Activated CD4-positive, alpha-beta memory T cell treated with anti-CD3 and anti-CD28 coated beads, Interleukin-2, amount 10 ng/mL, durations not matched to agents 7 days and 5 days (primary cell): ENCODE results near the gene PHACTR2. TPM values are rescaled to one million over a fixed set of nuclear protein-coding genes. Genes with fewer than 3 reads are reported as not detected.
A peak's percentile ranks its signal among the peaks of the same experiment; 100 is the strongest.

Source experiments
- CTCF ChIA-PET: fragments of 350-600 bp; sonication (Branson Sonifier 250); formaldehyde crosslinking; loops from one replicate; lab custom pipeline; 2021; ENCODE audit warnings: antibody characterized with exemption, inconsistent platforms; lab: Charles Lee
- POLR2A ChIA-PET: fragments of 350-600 bp; sonication (Branson Sonifier 250); formaldehyde crosslinking; loops from one replicate; lab custom pipeline; 2021; ENCODE audit warnings: antibody characterized with exemption; lab: Charles Lee
- DNase-seq: peaks from one replicate; pipeline ENCODE4 v3.0.0-alpha.2; 2020
- H3K27ac Mint-ChIP-seq: one replicate; pipeline ENCODE4 v1.8.0; 2021; ENCODE audit warnings: mild to moderate bottlenecking, mixed read lengths
- H3K27me3 Mint-ChIP-seq: one replicate; pipeline ENCODE4 v1.8.0; 2021; ENCODE audit warnings: mixed read lengths
- H3K36me3 Mint-ChIP-seq: one replicate; pipeline ENCODE4 v1.8.0; 2021; ENCODE audit warnings: low read depth, mixed read lengths
- H3K4me1 Mint-ChIP-seq: one replicate; pipeline ENCODE4 v1.8.0; 2021; ENCODE audit warnings: mixed read lengths
- H3K4me3 Mint-ChIP-seq: one replicate; pipeline ENCODE4 v1.8.0; 2021; ENCODE audit warnings: mild to moderate bottlenecking, mixed read lengths
- H3K9me3 Mint-ChIP-seq: one replicate; pipeline ENCODE4 v1.8.0; 2021; ENCODE audit warnings: mixed read lengths
- total RNA-seq, 2 experiments: library from RNA; stranded (reverse); gene quantifications; one replicate each; pipeline ENCODE4 v1.2.3, GENCODE V29; 2021

PHACTR2 gene
- total RNA-seq, 2 experiments from 2014 or later = 41.5 to 46.3 TPM

GRCh38 chr6:143679041-143679440 lies 1.3 kb downstream of the PHACTR2 start:
- Mint-ChIP-seq H3K27ac (no peak overlapping the region), H3K36me3 (peaks cover 10% of the 10 kb centered on the region), H3K27me3 (peaks cover 7% of the 10 kb centered on the region), H3K4me3 (peak overlapping the region; percentile 64), H3K4me1 (peaks cover 3% of the 10 kb centered on the region), H3K9me3 (peaks cover 6% of the 10 kb centered on the region)
- ChIA-PET CTCF (no interaction called here), POLR2A (interaction anchor here (1.1 kb wide), 1 partner anchor 168 kb away, joined by 4 read pairs; the partner anchor contains the start of gene FUCA2)
- no peak for DNase-seq

- no peak overlapping the region for H3K4me3 Mint-ChIP-seq
- peaks cover 3% of the 10 kb centered on the region for H3K4me1 Mint-ChIP-seq
- peaks cover 7% of the 10 kb centered on the region for H3K27me3 Mint-ChIP-seq
- DNase-seq = no peak
- peaks cover 7% of the 10 kb centered on the region for H3K9me3 Mint-ChIP-seq
- CTCF ChIA-PET = no interaction called here
- POLR2A ChIA-PET = no interaction called here
- H3K27ac Mint-ChIP-seq = no peak overlapping the region
- H3K36me3 Mint-ChIP-seq = peaks cover 10% of the 10 kb centered on the region
Observed at GRCh38 chr6:143680141-143680540, 2.4 kb downstream of the PHACTR2 start.

- ChIA-PET POLR2A (no interaction called here), CTCF (no interaction called here)
- peaks cover 10% of the 10 kb centered on the region for H3K36me3 Mint-ChIP-seq
- H3K27ac Mint-ChIP-seq = no peak overlapping the region
- H3K9me3 Mint-ChIP-seq = peaks cover 7% of the 10 kb centered on the region
- peaks cover 3% of the 10 kb centered on the region for H3K4me1 Mint-ChIP-seq
- DNase-seq = no peak
- H3K27me3 Mint-ChIP-seq = peaks cover 7% of the 10 kb centered on the region
- H3K4me3 Mint-ChIP-seq = no peak overlapping the region
Observed at GRCh38 chr6:143682805-143683204, 5.0 kb downstream of the PHACTR2 start.

DNA sequence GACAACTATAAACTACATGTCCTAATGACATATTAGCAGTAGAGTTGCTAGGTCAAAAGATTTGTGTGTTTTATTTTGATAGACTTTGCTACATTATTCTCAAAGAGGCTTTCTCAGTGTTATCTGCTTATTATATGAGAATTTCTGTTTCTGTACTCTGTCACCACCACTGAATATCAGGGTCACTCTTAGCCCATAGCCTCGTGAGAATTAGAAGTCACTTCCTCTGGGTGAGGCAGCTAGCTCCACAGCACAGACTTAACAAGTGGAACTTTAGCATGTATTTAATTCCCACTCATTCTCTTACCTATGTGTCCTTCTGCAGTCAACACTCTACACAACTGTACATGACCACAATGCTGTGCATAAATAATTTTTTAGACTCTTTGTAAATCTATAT lies 6.7 kb downstream of the PHACTR2 start:
- peaks cover 10% of the 10 kb centered on the region for H3K36me3 Mint-ChIP-seq
- H3K9me3 Mint-ChIP-seq = peaks cover 7% of the 10 kb centered on the region
- ChIA-PET CTCF (no interaction called here), POLR2A (no interaction called here)
- no peaks in the 10 kb centered on the region for H3K4me1 Mint-ChIP-seq
- no peak overlapping the region for H3K4me3 Mint-ChIP-seq
- no peak for DNase-seq
- H3K27ac Mint-ChIP-seq = no peak overlapping the region
- no peaks in the 10 kb centered on the region for H3K27me3 Mint-ChIP-seq

DNA sequence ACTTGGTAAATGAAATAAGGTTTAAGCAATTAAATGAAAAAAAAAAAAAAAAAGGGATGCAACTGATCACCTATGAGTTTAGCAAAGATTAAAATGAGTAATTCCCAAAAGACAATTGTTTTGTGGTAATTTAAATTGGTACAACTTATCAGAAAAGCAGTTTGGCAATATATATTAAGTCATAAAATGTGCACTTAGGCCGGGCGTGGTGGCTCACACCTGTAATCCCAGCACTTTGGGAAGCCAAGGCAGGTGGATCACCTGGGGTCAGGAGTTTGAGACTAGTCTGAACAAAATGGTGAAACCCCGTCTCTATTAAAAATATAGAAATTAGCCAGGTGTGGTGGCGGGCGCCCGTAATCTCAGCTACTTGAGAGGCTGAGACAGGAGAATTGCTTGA lies 7.9 kb downstream of the PHACTR2 start:
- POLR2A ChIA-PET = no interaction called here
- CTCF ChIA-PET = no interaction called here
- H3K4me1 Mint-ChIP-seq = peaks cover 4% of the 10 kb centered on the region

GRCh38 chr6:143687591-143687990 lies 9.8 kb downstream of the PHACTR2 start:
- no peak overlapping the region for H3K4me3 Mint-ChIP-seq
- no peaks in the 10 kb centered on the region for H3K27me3 Mint-ChIP-seq
- H3K4me1 Mint-ChIP-seq = peaks cover 4% of the 10 kb centered on the region
- H3K36me3 Mint-ChIP-seq = peaks cover 7% of the 10 kb centered on the region
- peaks cover 3% of the 10 kb centered on the region for H3K9me3 Mint-ChIP-seq
- ChIA-PET POLR2A (no interaction called here), CTCF (no interaction called here)
- no peak overlapping the region for H3K27ac Mint-ChIP-seq
- no peak for DNase-seq

More for the DNA sequence above, 7.9 kb downstream of the PHACTR2 start:
- peaks cover 7% of the 10 kb centered on the region for H3K9me3 Mint-ChIP-seq
- DNase-seq = no peak
- no peak overlapping the region for H3K27ac Mint-ChIP-seq
- H3K27me3 Mint-ChIP-seq = no peaks in the 10 kb centered on the region
- H3K36me3 Mint-ChIP-seq = peaks cover 8% of the 10 kb centered on the region
- no peak overlapping the region for H3K4me3 Mint-ChIP-seq

- H3K36me3 Mint-ChIP-seq = peaks cover 4% of the 10 kb centered on the region
- H3K4me3 Mint-ChIP-seq = no peak overlapping the region
- H3K4me1 Mint-ChIP-seq = peaks cover 4% of the 10 kb centered on the region
- no peaks in the 10 kb centered on the region for H3K27me3 Mint-ChIP-seq
- H3K9me3 Mint-ChIP-seq = peaks cover 2% of the 10 kb centered on the region
- CTCF ChIA-PET = no interaction called here
- DNase-seq = no peak
- POLR2A ChIA-PET = no interaction called here
- H3K27ac Mint-ChIP-seq = no peak overlapping the region
Observed at GRCh38 chr6:143688681-143689080, 10.9 kb downstream of the PHACTR2 start.

DNA sequence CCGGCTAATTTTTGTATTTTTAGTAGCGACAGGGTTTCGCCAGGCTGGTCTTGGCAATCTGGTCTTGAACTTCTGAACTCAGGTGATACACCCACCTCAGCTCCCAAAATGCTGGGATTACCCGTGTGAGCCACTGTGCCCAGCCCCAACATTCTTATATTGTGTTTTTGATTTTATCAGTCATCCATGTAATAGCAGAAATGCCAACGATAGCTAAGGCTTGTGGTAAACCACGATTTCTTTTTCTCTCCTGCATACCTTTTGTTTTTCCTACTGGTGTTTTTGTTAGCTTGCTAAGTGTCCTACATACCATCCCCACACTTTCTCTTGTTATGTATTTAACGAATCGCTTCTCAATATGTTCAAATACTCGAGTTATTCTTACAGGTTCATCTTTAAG lies 12.1 kb downstream of the PHACTR2 start:
- H3K9me3 Mint-ChIP-seq = no peaks in the 10 kb centered on the region
- H3K27ac Mint-ChIP-seq = no peak overlapping the region
- no peak for DNase-seq
- no peaks in the 10 kb centered on the region for H3K27me3 Mint-ChIP-seq
- CTCF ChIA-PET = no interaction called here
- POLR2A ChIA-PET = no interaction called here
- H3K4me3 Mint-ChIP-seq = no peak overlapping the region
- H3K4me1 Mint-ChIP-seq = peaks cover 6% of the 10 kb centered on the region
- peaks cover 3% of the 10 kb centered on the region for H3K36me3 Mint-ChIP-seq

DNA sequence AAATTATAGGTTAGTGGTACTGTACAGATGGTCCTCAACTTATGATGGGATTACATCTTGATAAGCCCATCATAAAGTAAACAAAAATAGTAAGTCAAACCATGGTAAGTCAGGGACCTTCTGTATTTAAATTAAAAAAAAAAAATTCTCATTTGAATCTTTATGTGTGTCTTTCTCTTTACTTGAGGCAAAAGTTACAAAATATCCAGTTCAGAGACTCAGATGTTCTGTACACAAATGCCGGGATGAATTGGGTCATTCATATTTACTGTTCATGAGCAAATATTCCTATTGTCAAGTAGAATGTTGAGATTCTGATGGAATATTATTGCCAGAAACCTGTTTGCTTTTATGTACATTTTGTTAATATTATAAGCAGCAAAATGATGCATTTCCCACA lies 13.4 kb downstream of the PHACTR2 start:
- ChIA-PET CTCF (no interaction called here), POLR2A (no interaction called here)
- Mint-ChIP-seq H3K36me3 (peaks cover 3% of the 10 kb centered on the region), H3K27me3 (no peaks in the 10 kb centered on the region), H3K9me3 (no peaks in the 10 kb centered on the region), H3K4me3 (no peak overlapping the region), H3K4me1 (peaks cover 8% of the 10 kb centered on the region), H3K27ac (no peak overlapping the region)
- DNase-seq = no peak

- Mint-ChIP-seq H3K9me3 (no peaks in the 10 kb centered on the region), H3K27ac (no peak overlapping the region), H3K4me1 (peaks cover 8% of the 10 kb centered on the region), H3K36me3 (peaks cover 3% of the 10 kb centered on the region), H3K4me3 (no peak overlapping the region), H3K27me3 (no peaks in the 10 kb centered on the region)
- no peak for DNase-seq
- POLR2A ChIA-PET = no interaction called here
- CTCF ChIA-PET = no interaction called here
Observed at GRCh38 chr6:143691900-143692636, 14.3 kb downstream of the PHACTR2 start.

GRCh38 chr6:143692696-143693095 lies 14.9 kb downstream of the PHACTR2 start:
- CTCF ChIA-PET = no interaction called here
- Mint-ChIP-seq H3K27ac (no peak overlapping the region), H3K27me3 (no peaks in the 10 kb centered on the region)

DNA sequence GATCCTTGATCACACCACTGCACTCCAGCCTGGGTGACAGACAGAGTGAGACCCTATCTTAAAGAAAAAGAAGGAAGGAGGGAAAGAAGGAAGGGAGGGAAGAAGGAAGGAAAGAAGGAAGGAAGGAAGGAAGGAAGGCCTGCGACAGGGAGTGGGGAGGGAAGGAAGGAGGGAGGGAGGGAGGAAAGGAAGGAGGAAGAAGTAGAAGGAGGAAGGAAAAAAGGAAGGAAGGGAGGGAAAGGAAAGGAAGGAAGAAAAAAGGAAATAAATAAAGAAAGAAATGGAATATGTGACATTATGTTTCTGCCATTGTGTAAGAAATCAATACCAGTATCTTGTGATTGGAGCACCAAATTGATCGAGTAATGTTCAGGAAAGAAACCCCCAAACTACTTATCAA lies 16.2 kb downstream of the PHACTR2 start:
- Mint-ChIP-seq H3K4me3 (no peak overlapping the region), H3K4me1 (peaks cover 8% of the 10 kb centered on the region), H3K36me3 (peaks cover 3% of the 10 kb centered on the region), H3K27ac (no peak overlapping the region), H3K9me3 (no peaks in the 10 kb centered on the region), H3K27me3 (no peaks in the 10 kb centered on the region)
- ChIA-PET POLR2A (no interaction called here), CTCF (no interaction called here)
- no peak for DNase-seq

More at GRCh38 chr6:143692696-143693095, 14.9 kb downstream of the PHACTR2 start:
- peaks cover 8% of the 10 kb centered on the region for H3K4me1 Mint-ChIP-seq
- POLR2A ChIA-PET = no interaction called here
- H3K36me3 Mint-ChIP-seq = peaks cover 3% of the 10 kb centered on the region
- DNase-seq = no peak
- H3K4me3 Mint-ChIP-seq = no peak overlapping the region
- no peaks in the 10 kb centered on the region for H3K9me3 Mint-ChIP-seq

- H3K4me3 Mint-ChIP-seq = no peak overlapping the region
- peaks cover 8% of the 10 kb centered on the region for H3K4me1 Mint-ChIP-seq
- DNase-seq = no peak
Observed at GRCh38 chr6:143694560-143694959, 16.8 kb downstream of the PHACTR2 start.

More at GRCh38 chr6:143694560-143694959, 16.8 kb downstream of the PHACTR2 start:
- ChIA-PET CTCF (no interaction called here), POLR2A (no interaction called here)
- H3K36me3 Mint-ChIP-seq = peaks cover 4% of the 10 kb centered on the region
- no peaks in the 10 kb centered on the region for H3K27me3 Mint-ChIP-seq
- H3K27ac Mint-ChIP-seq = no peak overlapping the region
- H3K9me3 Mint-ChIP-seq = no peaks in the 10 kb centered on the region
